ENCODE data around the gene NTN4.

DNA sequence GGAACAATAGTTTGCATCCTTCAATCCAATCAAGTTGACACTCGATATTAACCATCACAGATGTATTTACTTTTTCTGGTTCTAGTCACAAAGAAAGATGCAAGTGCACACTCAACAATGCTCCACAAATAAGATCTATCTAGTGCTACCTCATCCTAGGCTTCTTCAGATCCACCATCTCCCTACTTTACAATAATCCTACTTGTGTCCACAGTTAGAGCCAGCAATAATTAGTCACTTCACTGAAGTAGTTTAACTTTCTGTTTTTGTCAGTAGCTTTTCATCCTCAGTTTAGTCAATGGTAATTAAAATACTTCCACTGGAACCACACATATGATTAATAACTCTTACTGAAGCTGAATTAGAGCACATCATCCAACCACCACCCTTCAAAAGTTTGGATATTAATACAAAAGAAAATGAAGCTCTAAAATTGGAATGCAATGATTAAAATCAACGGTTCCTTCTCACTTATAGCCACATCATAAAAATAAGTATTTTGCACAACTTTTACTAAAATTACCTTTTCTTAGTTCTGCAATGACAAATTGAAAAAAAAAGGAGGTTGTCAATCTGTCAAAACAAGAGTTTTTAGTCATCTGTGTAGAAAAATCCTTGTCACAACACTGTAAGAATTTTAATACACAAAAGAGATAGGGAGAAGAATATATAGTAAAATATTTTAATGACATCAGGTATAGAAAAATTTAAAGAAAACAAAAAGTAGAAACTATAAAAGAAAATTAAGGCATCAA is 39.9 kb upstream of the NTN4 start:
- TF ChIP-seq CTCF (IDR thresholded peaks at IDR 0.05) (no peak), POLR2AphosphoS5 (IDR thresholded peaks at IDR 0.05) (no peak)

Data from prostate gland (tissue), 2 donors.